ENCODE measurements around the gene BID.

Gene BID

GRCh38 chr22:17781319-17782031 lies 7.2 kb upstream of the BID start:
- TF ChIP-seq CTCF (IDR thresholded peaks at IDR 0.05; ENCODE audit: borderline replicate concordance, control extremely low read depth, extremely low read depth, insufficient read depth, missing control alignments) = no peak
- in situ Hi-C loops (cut with MboI; ENCODE audit: low sequenced_read_pairs, unreplicated experiment) = no loop called here
- peak; percentile 69 for DNase-seq (ENCODE audit: low spot score)

- no peak for TF ChIP-seq CTCF (IDR thresholded peaks at IDR 0.05; ENCODE audit: borderline replicate concordance, control extremely low read depth, extremely low read depth, insufficient read depth, missing control alignments)
- in situ Hi-C loops (cut with MboI; ENCODE audit: low sequenced_read_pairs, unreplicated experiment) = no loop called here
- DNase-seq (ENCODE audit: low spot score) = no peak
These were observed 6.6 kb upstream of the BID start for GRCh38 chr22:17780741-17781318.

- in situ Hi-C loops (cut with MboI; ENCODE audit: low sequenced_read_pairs, unreplicated experiment) = no loop called here
- no peak for DNase-seq (ENCODE audit: low spot score)
- no peak for TF ChIP-seq CTCF (IDR thresholded peaks at IDR 0.05; ENCODE audit: borderline replicate concordance, control extremely low read depth, extremely low read depth, insufficient read depth, missing control alignments)
These were observed 6.0 kb upstream of the BID start for GRCh38 chr22:17780116-17780740.

GRCh38 chr22:17779286-17780115 lies 5.2 kb upstream of the BID start:
- peak; percentile 86 for DNase-seq (ENCODE audit: low spot score)
- no peak for TF ChIP-seq CTCF (IDR thresholded peaks at IDR 0.05; ENCODE audit: borderline replicate concordance, control extremely low read depth, extremely low read depth, insufficient read depth, missing control alignments)
- in situ Hi-C loops (cut with MboI; ENCODE audit: low sequenced_read_pairs, unreplicated experiment) = no loop called here

GRCh38 chr22:17778412-17778976 lies 4.2 kb upstream of the BID start:
- TF ChIP-seq CTCF (IDR thresholded peaks at IDR 0.05; ENCODE audit: borderline replicate concordance, control extremely low read depth, extremely low read depth, insufficient read depth, missing control alignments) = no peak
- in situ Hi-C loops (cut with MboI; ENCODE audit: low sequenced_read_pairs, unreplicated experiment) = no loop called here

GRCh38 chr22:17777717-17778044 lies 3.4 kb upstream of the BID start:
- no peak for DNase-seq (ENCODE audit: low spot score)
- in situ Hi-C loops (cut with MboI; ENCODE audit: low sequenced_read_pairs, unreplicated experiment) = no loop called here
- no peak for TF ChIP-seq CTCF (IDR thresholded peaks at IDR 0.05; ENCODE audit: borderline replicate concordance, control extremely low read depth, extremely low read depth, insufficient read depth, missing control alignments)

More at GRCh38 chr22:17778412-17778976, 4.2 kb upstream of the BID start:
- DNase-seq (ENCODE audit: low spot score) = no peak

Measured in GM13976 (cell line).